Upper lobe of left lung (tissue), 6 donors: Measurements from ENCODE around the gene CHRNA4. TPM values are rescaled to one million over a fixed set of nuclear protein-coding genes. Genes with fewer than 3 reads are reported as not detected.
A peak's percentile ranks its signal among the peaks of the same experiment; 100 is the strongest.

Experiments used
- ATAC-seq, 2 donors: fragments of 200-7000 bp; cut with Tn5 transposase; one replicate each; pipeline ENCODE4 v1.9.1; 2022; ENCODE audit warnings: mild to moderate bottlenecking in 2 of 2, moderate library complexity in 2 of 2; ENCODE audit not compliant: low FRiP score in 2 of 2
- DNase-seq, 2 donors: peaks; one replicate each; pipeline ENCODE4 v3.0.0-alpha.2; 2019 to 2020
- H3K27ac ChIP-seq, 4 donors: fragments of 200-600 bp; sonication (generic); one replicate each; pipeline ENCODE4 v1.5.1; 2016 to 2019
- H3K27me3 ChIP-seq, 4 donors: fragments of 200-600 bp; sonication (generic); one replicate each; pipeline ENCODE4 v1.5.1; 2017 to 2019
- H3K36me3 ChIP-seq, 4 donors: fragments of 200-600 bp; sonication (generic); one replicate each; pipeline ENCODE4 v1.5.1; 2016 to 2019
- H3K4me1 ChIP-seq, 4 donors: fragments of 200-600 bp; sonication (generic); one replicate each; pipeline ENCODE4 v1.5.1; 2018 to 2019
- H3K4me3 ChIP-seq, 4 donors: fragments of 200-600 bp; sonication (generic); one replicate each; pipeline ENCODE4 v1.5.1; 2017 to 2019; ENCODE audit warnings: mild to moderate bottlenecking in 2 of 4, moderate library complexity in 1 of 4
- H3K9me3 ChIP-seq, 4 donors: fragments of 200-600 bp; sonication (generic); one replicate each; pipeline ENCODE4 v1.5.1; 2018 to 2019
- CTCF ChIP-seq, 6 experiments: fragments of 450-650 bp in 4 of 6; fragments of 200-600 bp in 2 of 6; sonication (generic) in 2 of 6; IDR thresholded peaks; one replicate each; pipeline ENCODE4 v1.5.1; 2016 to 2019; ENCODE audit warnings: antibody characterized with exemption in 6 of 6
- EP300 ChIP-seq, 4 donors: sonication (generic); formaldehyde crosslinking; IDR thresholded peaks; one replicate each; pipeline ENCODE4 v1.5.1; 2017; ENCODE audit warnings: antibody characterized with exemption in 4 of 4, control low read depth in 2 of 4
- POLR2A ChIP-seq, 4 donors: fragments of 450-650 bp; IDR thresholded peaks; one replicate each; pipeline ENCODE4 v1.5.1; 2016 to 2017; ENCODE audit warnings: antibody characterized with exemption in 4 of 4, mild to moderate bottlenecking in 2 of 4
- POLR2AphosphoS5 ChIP-seq, 2 donors: sonication (generic); formaldehyde crosslinking; IDR thresholded peaks; one replicate each; pipeline ENCODE4 v1.5.1; 2017; ENCODE audit warnings: antibody characterized with exemption in 2 of 2
- WGBS, 2 donors: methylation state at CpG; one replicate each; pipeline ENCODE4 v1.1.5; 2017 to 2018; 5-methylcytosine and 5-hydroxymethylcytosine counted together
- total RNA-seq, 6 donors: library from RNA; depleted of rRNA in 4 of 6; stranded (reverse); fragments of >200 nt in 4 of 6; gene quantifications; one replicate each; pipeline versions ENCODE4 v1.1.0 to v1.2.1, GENCODE V29; 2016 to 2021
- donor health status: DM: no; HTN: no; CAD: no; lungs with moderate emphysema.
- donor health status: DM: no; HTN: yes; CAD: no; lungs with severe emphysema.

Gene CHRNA4
- total RNA-seq, 6 donors from 2014 or later: 0.10 TPM; not detected in 5

DNA sequence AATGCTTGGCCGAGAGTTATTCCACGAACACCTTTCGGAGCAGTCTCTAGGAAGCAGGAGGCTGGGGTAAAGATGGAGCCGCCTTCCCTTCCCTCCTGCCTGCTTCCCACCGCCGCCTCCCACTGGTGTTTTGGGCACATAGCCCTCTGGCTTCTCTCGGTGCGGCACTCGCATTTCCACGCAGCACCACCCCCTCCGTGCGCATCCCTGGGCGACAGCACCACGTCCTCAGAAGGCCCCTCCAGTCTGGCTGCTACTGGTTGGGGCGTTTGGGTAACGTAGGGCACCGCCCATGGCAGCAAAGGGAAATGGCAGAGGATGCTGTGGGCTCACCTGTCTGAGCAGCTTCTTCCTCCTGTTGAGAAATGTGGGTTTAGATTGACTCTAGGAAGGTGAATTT lies 65.7 kb downstream of the CHRNA4 start:
- Histone ChIP-seq H3K9me3 (no peaks in the 10 kb centered on the region), H3K4me1 (peaks cover 0 to 6% (median 2%) of the 10 kb centered on the region in 4 donors), H3K27me3 (peaks cover 0 to 17% (median 2%) of the 10 kb centered on the region in 4 donors), H3K4me3 (no peak overlapping the region), H3K27ac (no peak overlapping the region), H3K36me3 (no peaks in the 10 kb centered on the region)
- WGBS, 2 donors: 39 to 45% methylated on average over 10 to 14 of the region's 17 CpGs
- no peak for ATAC-seq
- TF ChIP-seq CTCF (IDR thresholded peaks at IDR 0.05): no peak
- no peak for TF ChIP-seq EP300 (IDR thresholded peaks at IDR 0.05)
- TF ChIP-seq POLR2A (IDR thresholded peaks at IDR 0.05): no peak
- no peak for TF ChIP-seq POLR2AphosphoS5 (IDR thresholded peaks at IDR 0.05)
- DNase-seq: peak in 1 of 2 donors; percentile 57

GRCh38 chr20:63295018-63295417 lies 66.1 kb downstream of the CHRNA4 start:
- H3K9me3 ChIP-seq: no peaks in the 10 kb centered on the region
- H3K36me3 ChIP-seq: no peaks in the 10 kb centered on the region
- no peak for ATAC-seq
- H3K27me3 ChIP-seq: peaks cover 0 to 17% (median 2%) of the 10 kb centered on the region in 4 donors
- H3K27ac ChIP-seq: no peak overlapping the region
- peak in 1 of 2 donors; percentile 74 for DNase-seq
- WGBS, 2 donors: 40 to 55% methylated on average over 4 to 19 of the region's 19 CpGs
- peaks cover 0 to 6% (median 2%) of the 10 kb centered on the region in 4 donors for H3K4me1 ChIP-seq
- no peak overlapping the region for H3K4me3 ChIP-seq
- TF ChIP-seq POLR2AphosphoS5 (IDR thresholded peaks at IDR 0.05) (no peak), EP300 (IDR thresholded peaks at IDR 0.05) (no peak), CTCF (IDR thresholded peaks at IDR 0.05) (no peak), POLR2A (IDR thresholded peaks at IDR 0.05) (no peak)

- no peak overlapping the region for H3K27ac ChIP-seq
- H3K36me3 ChIP-seq: peaks cover 0 to 3% (median under 1%) of the 10 kb centered on the region in 4 donors
- no peak for ATAC-seq
- DNase-seq: peak in 1 of 2 donors; percentile 74
- no peak overlapping the region for H3K4me3 ChIP-seq
- H3K27me3 ChIP-seq: peaks cover 0 to 17% (median 2%) of the 10 kb centered on the region in 4 donors
- no peaks in the 10 kb centered on the region for H3K9me3 ChIP-seq
- TF ChIP-seq POLR2AphosphoS5 (IDR thresholded peaks at IDR 0.05): no peak
- TF ChIP-seq EP300 (IDR thresholded peaks at IDR 0.05): no peak
- TF ChIP-seq CTCF (IDR thresholded peaks at IDR 0.05): no peak
- no peak for TF ChIP-seq POLR2A (IDR thresholded peaks at IDR 0.05)
- peaks cover 0 to 6% (median 2%) of the 10 kb centered on the region in 4 donors for H3K4me1 ChIP-seq
- 80 to 93% methylated on average over 6 to 12 of the region's 12 CpGs for WGBS, 2 donors
Measured at GRCh38 chr20:63294536-63294900, 66.6 kb downstream of the CHRNA4 start.

GRCh38 chr20:63293871-63294535 lies 67.1 kb downstream of the CHRNA4 start:
- no peak overlapping the region for H3K4me3 ChIP-seq
- 73 to 81% methylated on average over 6 to 13 of the region's 22 CpGs for WGBS, 2 donors
- peaks cover 0 to 9% (median 3%) of the 10 kb centered on the region in 4 donors for H3K36me3 ChIP-seq
- DNase-seq (no peak), ATAC-seq (no peak)
- H3K9me3 ChIP-seq: no peaks in the 10 kb centered on the region
- H3K27ac ChIP-seq: no peak overlapping the region
- H3K27me3 ChIP-seq: peaks cover 0 to 17% (median 2%) of the 10 kb centered on the region in 4 donors
- TF ChIP-seq POLR2AphosphoS5 (IDR thresholded peaks at IDR 0.05): no peak
- TF ChIP-seq CTCF (IDR thresholded peaks at IDR 0.05): no peak
- peaks cover 0 to 6% (median 2%) of the 10 kb centered on the region in 4 donors for H3K4me1 ChIP-seq

- Histone ChIP-seq H3K4me1 (peaks cover 0 to 6% (median 2%) of the 10 kb centered on the region in 4 donors), H3K27ac (no peak overlapping the region), H3K36me3 (peaks cover under 1 to 14% (median 8%) of the 10 kb centered on the region in 4 donors), H3K9me3 (no peaks in the 10 kb centered on the region), H3K27me3 (peaks cover 0 to 17% (median 2%) of the 10 kb centered on the region in 4 donors), H3K4me3 (no peak overlapping the region)
- ATAC-seq: no peak
- no peak for TF ChIP-seq POLR2AphosphoS5 (IDR thresholded peaks at IDR 0.05)
- TF ChIP-seq CTCF (IDR thresholded peaks at IDR 0.05): no peak
- TF ChIP-seq EP300 (IDR thresholded peaks at IDR 0.05): no peak
- DNase-seq: peak in 1 of 2 donors; percentile 66
- 74% methylated on average over 11 of the region's 11 CpGs; no CpG with 5 or more reads in 1 of the 2 donors for WGBS, 2 donors
Measured at GRCh38 chr20:63293456-63293855, 67.7 kb downstream of the CHRNA4 start.
